Left kidney (tissue), 8 donors: ENCODE results near the gene NACA. TPM values are rescaled to one million over a fixed set of nuclear protein-coding genes. Genes with fewer than 3 reads are reported as not detected.
A peak's percentile ranks its signal among the peaks of the same experiment; 100 is the strongest.
"Not testable (repeated sequence)": the region's sequence is repeated elsewhere in the genome, so short reads cannot be mapped to it uniquely, and the experiment has no call there.

Experiments used
- DNase-seq: peaks from one replicate; pipeline ENCODE4 v3.0.0-alpha.2; 2013
- long read RNA-seq, 8 donors: transcript quantifications; one replicate each; lab custom pipeline, GENCODE V29; 2026
- polyA plus RNA-seq: library from polyadenylated mRNA; unstranded; fragments of 120-200 nt; gene quantifications from one replicate; pipeline ENCODE4 v1.2.1, GENCODE V29; 2013; ENCODE audit not compliant: insufficient read length

Gene NACA
- polyA plus RNA-seq: 1,966 TPM
- long read RNA-seq, donor 1, transcript NACA-202 (8 exons, 1,059 nt): minor isoform, 26 of 1,041 reads
- long read RNA-seq, donor 1, transcript NACA-204 (8 exons, 802 nt): minor isoform, 33 of 1,041 reads
- long read RNA-seq, donor 1, transcript NACA-201 (8 exons, 2,690 nt): major isoform, 567 of 1,041 reads
- long read RNA-seq, donor 1, transcript NACA-208 (7 exons, 543 nt): minor isoform, 6 of 1,041 reads
- long read RNA-seq, donor 1, partial matches to known transcripts: 358 of 1,041 reads
- long read RNA-seq, donor 1, other reads (novel, unspliced or antisense): 43 of 1,041 reads
- long read RNA-seq, donor 2, transcript NACA-202 (8 exons, 1,059 nt): minor isoform, 22 of 855 reads
- long read RNA-seq, donor 2, transcript NACA-204 (8 exons, 802 nt): minor isoform, 17 of 855 reads
- long read RNA-seq, donor 2, transcript NACA-219 (4 exons, 768 nt): minor isoform, 6 of 855 reads
- long read RNA-seq, donor 2, transcript NACA-201 (8 exons, 2,690 nt): major isoform, 487 of 855 reads
- long read RNA-seq, donor 2, partial matches to known transcripts: 290 of 855 reads
- long read RNA-seq, donor 2, other reads (novel, unspliced or antisense): 26 of 855 reads
- long read RNA-seq, donor 3, transcript NACA-201 (8 exons, 2,690 nt): major isoform, 399 of 615 reads
- long read RNA-seq, donor 3, transcript NACA-204 (8 exons, 802 nt): minor isoform, 19 of 615 reads
- long read RNA-seq, donor 3, transcript NACA-202 (8 exons, 1,059 nt): minor isoform, 20 of 615 reads
- long read RNA-seq, donor 3, partial matches to known transcripts: 155 of 615 reads
- long read RNA-seq, donor 3, other reads (novel, unspliced or antisense): 13 of 615 reads
- long read RNA-seq, donor 4, transcript NACA-201 (8 exons, 2,690 nt): major isoform, 61 of 200 reads
- long read RNA-seq, donor 4, transcript NACA-219 (4 exons, 768 nt): minor isoform, 5 of 200 reads
- long read RNA-seq, donor 4, partial matches to known transcripts: 123 of 200 reads
- long read RNA-seq, donor 4, other reads (novel, unspliced or antisense): 0 of 200 reads
- long read RNA-seq, donor 5, transcript NACA-219 (4 exons, 768 nt): minor isoform, 7 of 1,686 reads
- long read RNA-seq, donor 5, transcript NACA-201 (8 exons, 2,690 nt): major isoform, 1,052 of 1,686 reads
- long read RNA-seq, donor 5, transcript NACA-202 (8 exons, 1,059 nt): minor isoform, 40 of 1,686 reads
- long read RNA-seq, donor 5, transcript NACA-204 (8 exons, 802 nt): minor isoform, 75 of 1,686 reads
- long read RNA-seq, donor 5, partial matches to known transcripts: 429 of 1,686 reads
- long read RNA-seq, donor 5, other reads (novel, unspliced or antisense): 74 of 1,686 reads
- long read RNA-seq, donor 6, transcript NACA-204 (8 exons, 802 nt): minor isoform, 29 of 1,027 reads
- long read RNA-seq, donor 6, transcript NACA-201 (8 exons, 2,690 nt): major isoform, 570 of 1,027 reads
- long read RNA-seq, donor 6, transcript NACA-202 (8 exons, 1,059 nt): minor isoform, 20 of 1,027 reads
- long read RNA-seq, donor 6, transcript NACA-217 (3 exons, 544 nt): minor isoform, 8 of 1,027 reads
- long read RNA-seq, donor 6, partial matches to known transcripts: 356 of 1,027 reads
- long read RNA-seq, donor 6, other reads (novel, unspliced or antisense): 33 of 1,027 reads
- long read RNA-seq, donor 7, transcript NACA-202 (8 exons, 1,059 nt): minor isoform, 35 of 1,419 reads
- long read RNA-seq, donor 7, transcript NACA-201 (8 exons, 2,690 nt): major isoform, 790 of 1,419 reads
- long read RNA-seq, donor 7, transcript NACA-217 (3 exons, 544 nt): minor isoform, 10 of 1,419 reads
- long read RNA-seq, donor 7, transcript NACA-204 (8 exons, 802 nt): minor isoform, 31 of 1,419 reads
- long read RNA-seq, donor 7, partial matches to known transcripts: 470 of 1,419 reads
- long read RNA-seq, donor 7, other reads (novel, unspliced or antisense): 69 of 1,419 reads
- long read RNA-seq, donor 8, transcript NACA-202 (8 exons, 1,059 nt): minor isoform, 12 of 393 reads
- long read RNA-seq, donor 8, transcript NACA-204 (8 exons, 802 nt): minor isoform, 16 of 393 reads
- long read RNA-seq, donor 8, transcript NACA-201 (8 exons, 2,690 nt): major isoform, 210 of 393 reads
- long read RNA-seq, donor 8, partial matches to known transcripts: 135 of 393 reads
- long read RNA-seq, donor 8, other reads (novel, unspliced or antisense): 14 of 393 reads

- DNase-seq: peak; percentile 96
Observed at GRCh38 chr12:56724972-56725722, at the start of gene NACA. TSS of gene NACA (minus strand) at chr12:56725299. CDS start at chr12:56724521, 778 bp downstream.

- no peak for DNase-seq
Observed at GRCh38 chr12:56773113-56773512, 48.0 kb upstream of the NACA start.

GRCh38 chr12:56772625-56773024 lies 47.5 kb upstream of the NACA start:
- DNase-seq: no peak

GRCh38 chr12:56769868-56770267 lies 44.8 kb upstream of the NACA start:
- no peak for DNase-seq

- no peak for DNase-seq
Observed at GRCh38 chr12:56768424-56768823, 43.3 kb upstream of the NACA start.

GRCh38 chr12:56766535-56766934 lies 41.4 kb upstream of the NACA start:
- DNase-seq: no peak

- no peak for DNase-seq
Observed at GRCh38 chr12:56763753-56764657, 38.9 kb upstream of the NACA start.

- DNase-seq: no peak
Observed at GRCh38 chr12:56761812-56762211, 36.7 kb upstream of the NACA start.

- no peak for DNase-seq
Observed at GRCh38 chr12:56760460-56760859, 35.4 kb upstream of the NACA start.

GRCh38 chr12:56759263-56759908 lies 34.3 kb upstream of the NACA start:
- no peak for DNase-seq

GRCh38 chr12:56758728-56759262 lies 33.7 kb upstream of the NACA start:
- no peak for DNase-seq

GRCh38 chr12:56757971-56758370 lies 32.9 kb upstream of the NACA start:
- not testable (repeated sequence) for DNase-seq

GRCh38 chr12:56753566-56753965 lies 28.5 kb upstream of the NACA start:
- no peak for DNase-seq

- DNase-seq: peak; percentile 81
Observed at GRCh38 chr12:56751712-56752598, 26.9 kb upstream of the NACA start, which contains the start of gene PRIM1. TSS of gene PRIM1 (minus strand) at chr12:56752323. CDS start at chr12:56752298, 25 bp downstream.

GRCh38 chr12:56750596-56750995 lies 25.5 kb upstream of the NACA start:
- DNase-seq: not testable (repeated sequence)

GRCh38 chr12:56749853-56750252 lies 24.8 kb upstream of the NACA start:
- DNase-seq: no peak
